Activated CD8-positive, alpha-beta T cell treated with anti-CD3 and anti-CD28 coated beads for 36 hours (primary cell): Measurements from ENCODE around the gene CXCL9. TPM values are rescaled to one million over a fixed set of nuclear protein-coding genes. Genes with fewer than 3 reads are reported as not detected.

Source experiments
- ATAC-seq: fragments of 200-7000 bp; cut with Tn5 transposase; one replicate; pipeline ENCODE4 v1.10.0; 2021; ENCODE audit warnings: mild to moderate bottlenecking, moderate library complexity
- CTCF ChIA-PET: fragments of 350-600 bp; sonication (Branson Sonifier 250); formaldehyde crosslinking; loops from one replicate; lab custom pipeline; 2021; ENCODE audit warnings: antibody characterized with exemption; lab: Charles Lee
- POLR2A ChIA-PET: fragments of 350-600 bp; sonication (Branson Sonifier 250); formaldehyde crosslinking; loops from one replicate; lab custom pipeline; 2021; ENCODE audit warnings: antibody characterized with exemption; lab: Charles Lee
- DNase-seq: peaks from one replicate; pipeline ENCODE4 v3.0.0-alpha.2; 2020
- H3K27ac Mint-ChIP-seq: one replicate; pipeline ENCODE4 v1.8.0; 2021; ENCODE audit warnings: mild to moderate bottlenecking, mixed read lengths
- H3K27me3 Mint-ChIP-seq: one replicate; pipeline ENCODE4 v1.8.0; 2021; ENCODE audit warnings: mixed read lengths
- H3K36me3 Mint-ChIP-seq: one replicate; pipeline ENCODE4 v1.8.0; 2021; ENCODE audit warnings: low read depth, mixed read lengths
- H3K4me1 Mint-ChIP-seq: one replicate; pipeline ENCODE4 v1.8.0; 2021; ENCODE audit warnings: low read depth, mixed read lengths
- H3K4me3 Mint-ChIP-seq: one replicate; pipeline ENCODE4 v1.8.0; 2021; ENCODE audit warnings: mild to moderate bottlenecking, moderate library complexity, mixed read lengths
- H3K9me3 Mint-ChIP-seq: one replicate; pipeline ENCODE4 v1.8.0; 2021; ENCODE audit warnings: mixed read lengths
- CTCF ChIP-seq: fragments of 200-600 bp; IDR thresholded peaks from one replicate; pipeline ENCODE4 v1.8.0; 2022; ENCODE audit warnings: antibody characterized with exemption, mild to moderate bottlenecking
- intact Hi-C: fragments of 100-400 bp; cut with micrococcal nuclease; formaldehyde crosslinking; loops from one replicate; pipeline ENCODE4 v1.10.0; 2022
- total RNA-seq, 2 experiments: library from RNA; stranded (reverse); gene quantifications; one replicate each; pipeline ENCODE4 v1.2.3, GENCODE V29; 2021

The CXCL9 gene
- total RNA-seq, 2 experiments from 2014 or later: 1.3 to 1.5 TPM

GRCh38 chr4:76028350-76028765 lies 21.0 kb upstream of the CXCL9 start:
- Mint-ChIP-seq H3K4me1 (peaks cover 21% of the 10 kb centered on the region), H3K36me3 (no peaks in the 10 kb centered on the region), H3K27me3 (peaks cover 14% of the 10 kb centered on the region), H3K4me3 (peak overlapping the region; percentile 42), H3K9me3 (no peaks in the 10 kb centered on the region), H3K27ac (peak overlapping the region; percentile 22)
- ChIA-PET CTCF (no interaction called here), POLR2A (no interaction called here)
- no peak for TF ChIP-seq CTCF
- DNase-seq: no peak
- intact Hi-C loops: no loop called here
- no peak for ATAC-seq

GRCh38 chr4:76024065-76024464 lies 16.8 kb upstream of the CXCL9 start:
- peaks cover 23% of the 10 kb centered on the region for H3K4me1 Mint-ChIP-seq
- ChIA-PET POLR2A (interaction anchor here (0.7 to 1.2 kb wide), 2 partner anchors 14 to 35 kb away, joined by 3 to 4 read pairs; no protein-coding TSS in a partner anchor), CTCF (interaction anchor here (0.8 to 2.8 kb wide), 5 partner anchors 12 to 77 kb away, joined by 3 to 15 read pairs (median 7); partner anchors contain the start of gene CXCL11)
- no peak for TF ChIP-seq CTCF
- peaks cover 15% of the 10 kb centered on the region for H3K27me3 Mint-ChIP-seq
- H3K36me3 Mint-ChIP-seq: no peaks in the 10 kb centered on the region
- intact Hi-C loops: no loop called here
- DNase-seq: no peak
- H3K27ac Mint-ChIP-seq: no peak overlapping the region
- peak; percentile 45 for ATAC-seq
- no peaks in the 10 kb centered on the region for H3K9me3 Mint-ChIP-seq
- H3K4me3 Mint-ChIP-seq: no peak overlapping the region

GRCh38 chr4:76023389-76023788 lies 16.1 kb upstream of the CXCL9 start, which contains the start of gene CXCL10:
CXCL10 (minus strand) TSS chr4:76023497; CDS start chr4:76023431, 66 bp downstream.
- intact Hi-C loops: no loop called here
- H3K9me3 Mint-ChIP-seq: no peaks in the 10 kb centered on the region
- H3K4me1 Mint-ChIP-seq: peaks cover 19% of the 10 kb centered on the region
- ChIA-PET POLR2A (no interaction called here), CTCF (interaction anchor here (2.3 kb wide), 1 partner anchor 27 kb away, joined by 6 read pairs; no protein-coding TSS in a partner anchor)
- H3K36me3 Mint-ChIP-seq: no peaks in the 10 kb centered on the region
- ATAC-seq (no peak), DNase-seq (no peak)
- no peak for TF ChIP-seq CTCF
- H3K27ac Mint-ChIP-seq: no peak within 1 kb of the TSS
- peaks cover 14% of the 10 kb centered on the region for H3K27me3 Mint-ChIP-seq
- H3K4me3 Mint-ChIP-seq: no peak within 1 kb of the TSS

GRCh38 chr4:76022677-76023076 lies 15.4 kb upstream of the CXCL9 start:
- no peaks in the 10 kb centered on the region for H3K36me3 Mint-ChIP-seq
- no peaks in the 10 kb centered on the region for H3K9me3 Mint-ChIP-seq
- POLR2A ChIA-PET: no interaction called here
- intact Hi-C loops: no loop called here
- TF ChIP-seq CTCF: no peak
- no peak for DNase-seq
- ATAC-seq: no peak
- CTCF ChIA-PET: interaction anchor here (2.3 kb wide), 1 partner anchor 27 kb away, joined by 6 read pairs; no protein-coding TSS in a partner anchor
- H3K4me1 Mint-ChIP-seq: peaks cover 14% of the 10 kb centered on the region
- no peak overlapping the region for H3K4me3 Mint-ChIP-seq
- no peak overlapping the region for H3K27ac Mint-ChIP-seq
- peaks cover 14% of the 10 kb centered on the region for H3K27me3 Mint-ChIP-seq

GRCh38 chr4:76022031-76022430 lies 14.7 kb upstream of the CXCL9 start:
- ATAC-seq: no peak
- DNase-seq: no peak
- Mint-ChIP-seq H3K9me3 (no peaks in the 10 kb centered on the region), H3K27ac (no peak overlapping the region), H3K4me3 (no peak overlapping the region), H3K4me1 (peaks cover 14% of the 10 kb centered on the region), H3K36me3 (no peaks in the 10 kb centered on the region), H3K27me3 (peaks cover 12% of the 10 kb centered on the region)
- TF ChIP-seq CTCF: no peak
- CTCF ChIA-PET: interaction anchor here (2.3 kb wide), 1 partner anchor 26 kb away, joined by 6 read pairs; no protein-coding TSS in a partner anchor
- intact Hi-C loops: no loop called here
- POLR2A ChIA-PET: no interaction called here
